ENCODE measurements around the gene SERPINB8. TPM values are rescaled to one million over a fixed set of nuclear protein-coding genes. Genes with fewer than 3 reads are reported as not detected.

Gene SERPINB8
- total RNA-seq, 1 experiment from 2014 or later = 2.0 TPM

DNA sequence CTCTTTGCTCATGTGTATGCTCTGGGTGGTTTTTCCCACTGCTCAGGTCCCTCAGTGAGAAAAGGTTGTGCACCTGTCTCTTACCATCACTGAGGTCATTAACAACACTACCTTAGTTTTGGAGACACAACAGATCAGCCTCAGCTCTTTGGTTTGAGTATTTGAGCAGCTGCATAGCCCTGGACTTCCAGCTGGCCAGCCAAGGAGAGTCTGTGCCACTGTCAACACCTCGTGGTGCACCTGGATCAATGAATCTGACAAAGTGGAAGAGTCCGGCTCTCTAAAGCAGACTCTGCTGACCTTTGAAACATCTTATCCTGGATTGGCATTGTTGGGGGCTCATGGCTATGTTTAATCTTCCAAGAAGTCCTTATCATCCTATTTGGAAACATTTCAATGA is 30.0 kb downstream of the SERPINB8 start:
- ATAC-seq = no peak
- no peak for TF ChIP-seq SIN3A (IDR thresholded peaks at IDR 0.05; ENCODE audit: borderline replicate concordance, insufficient read depth, low read depth, low read length)
- no peak for TF ChIP-seq TCF7L2 (IDR thresholded peaks at IDR 0.05; ENCODE audit: low read depth, low read length)
- no peak for TF ChIP-seq REST (IDR thresholded peaks at IDR 0.05; ENCODE audit: insufficient read depth in 1 of 2, low read depth in 2 of 2, low read length in 1 of 2)
- BruUV-seq (replicated peaks) = no TSS peak
- H3K9me3 ChIP-seq (ENCODE audit: control insufficient read depth, insufficient read depth, low read depth, low read length) = no peaks in the 10 kb centered on the region
- H3K4me1 ChIP-seq (ENCODE audit: control insufficient read depth, insufficient read depth, low read length) = no peaks in the 10 kb centered on the region
- H3K27me3 ChIP-seq (ENCODE audit: control insufficient read depth, insufficient read depth, low read length) = no peaks in the 10 kb centered on the region
- ChIA-PET CTCF (no interaction called here), POLR2A (no interaction called here)
- intact Hi-C loops (cut with micrococcal nuclease; ENCODE audit: unreplicated experiment) = no loop called here
- H3K27ac ChIP-seq (ENCODE audit: low read length) = no peak overlapping the region
- in situ Hi-C loops (cut with HindIII; ENCODE audit: low pct_unique_long_range_greater_than_20kb, low sequenced_read_pairs) = no loop called here
- no peak for DNase-seq (ENCODE audit: low read depth, low spot score)
- H3K4me3 ChIP-seq (ENCODE audit: low read depth in 2 of 2, low read length in 2 of 2) = no peak overlapping the region
- H3K36me3 ChIP-seq (ENCODE audit: control insufficient read depth, insufficient read depth, low read length) = no peaks in the 10 kb centered on the region

- no peaks in the 10 kb centered on the region for H3K27me3 ChIP-seq (ENCODE audit: control insufficient read depth, insufficient read depth, low read length)
- CTCF ChIA-PET = no interaction called here
- DNase-seq (ENCODE audit: low read depth, low spot score) = no peak
- no peaks in the 10 kb centered on the region for H3K36me3 ChIP-seq (ENCODE audit: control insufficient read depth, insufficient read depth, low read length)
- intact Hi-C loops (cut with micrococcal nuclease; ENCODE audit: unreplicated experiment) (no loop called here), in situ Hi-C loops (cut with HindIII; ENCODE audit: low pct_unique_long_range_greater_than_20kb, low sequenced_read_pairs) (no loop called here)
- no peak overlapping the region for H3K4me3 ChIP-seq (ENCODE audit: low read depth in 2 of 2, low read length in 2 of 2)
- ATAC-seq = no peak
- no TSS peak for BruUV-seq (replicated peaks)
- no peaks in the 10 kb centered on the region for H3K9me3 ChIP-seq (ENCODE audit: control insufficient read depth, insufficient read depth, low read depth, low read length)
- no peaks in the 10 kb centered on the region for H3K4me1 ChIP-seq (ENCODE audit: control insufficient read depth, insufficient read depth, low read length)
- TF ChIP-seq CTCF (IDR thresholded peaks at IDR 0.05) = no peak
- no peak for TF ChIP-seq SIN3A (IDR thresholded peaks at IDR 0.05; ENCODE audit: borderline replicate concordance, insufficient read depth, low read depth, low read length)
- no peak for TF ChIP-seq TCF7L2 (IDR thresholded peaks at IDR 0.05; ENCODE audit: low read depth, low read length)
- POLR2A ChIA-PET = no interaction called here
- H3K27ac ChIP-seq (ENCODE audit: low read length) = no peak overlapping the region
These were observed 32.7 kb downstream of the SERPINB8 start for GRCh38 chr18:64002581-64002980.

DNA sequence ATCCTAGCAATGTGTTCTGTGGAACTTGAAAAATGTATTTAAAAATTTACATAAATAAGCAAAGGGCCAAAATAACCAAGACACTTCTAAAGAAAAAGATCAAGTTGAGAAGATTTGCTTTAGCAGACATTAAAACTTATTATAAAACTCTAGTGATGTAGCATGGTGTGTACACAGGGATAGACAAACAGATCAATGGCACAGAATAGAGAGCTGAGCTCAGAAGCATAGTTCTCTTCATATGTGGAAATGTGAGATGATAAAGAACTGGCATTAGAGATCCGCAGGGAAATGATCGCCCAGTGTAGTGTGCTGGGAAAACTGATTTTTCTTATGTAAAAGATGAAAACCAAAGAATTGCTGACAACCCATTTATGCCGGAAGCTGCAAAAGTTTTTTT is 39.4 kb downstream of the SERPINB8 start:
- ATAC-seq = no peak
- Histone ChIP-seq H3K9me3 (ENCODE audit: control insufficient read depth, insufficient read depth, low read depth, low read length) (no peaks in the 10 kb centered on the region), H3K27me3 (ENCODE audit: control insufficient read depth, insufficient read depth, low read length) (no peaks in the 10 kb centered on the region), H3K36me3 (ENCODE audit: control insufficient read depth, insufficient read depth, low read length) (no peaks in the 10 kb centered on the region), H3K4me1 (ENCODE audit: control insufficient read depth, insufficient read depth, low read length) (no peaks in the 10 kb centered on the region), H3K4me3 (ENCODE audit: low read depth in 2 of 2, low read length in 2 of 2) (no peak overlapping the region), H3K27ac (ENCODE audit: low read length) (no peak overlapping the region)
- intact Hi-C loops (cut with micrococcal nuclease; ENCODE audit: unreplicated experiment) (no loop called here), in situ Hi-C loops (cut with HindIII; ENCODE audit: low pct_unique_long_range_greater_than_20kb, low sequenced_read_pairs) (no loop called here)
- ChIA-PET CTCF (no interaction called here), POLR2A (no interaction called here)
- DNase-seq (ENCODE audit: low read depth, low spot score) = no peak
- TF ChIP-seq TCF7L2 (IDR thresholded peaks at IDR 0.05; ENCODE audit: low read depth, low read length) = no peak
- no peak for TF ChIP-seq REST (IDR thresholded peaks at IDR 0.05; ENCODE audit: insufficient read depth in 1 of 2, low read depth in 2 of 2, low read length in 1 of 2)
- no peak for TF ChIP-seq CTCF (IDR thresholded peaks at IDR 0.05)
- no peak for TF ChIP-seq SIN3A (IDR thresholded peaks at IDR 0.05; ENCODE audit: borderline replicate concordance, insufficient read depth, low read depth, low read length)
- no peak for TF ChIP-seq POLR2AphosphoS5 (IDR thresholded peaks at IDR 0.05; ENCODE audit: low read depth, low read length)
- BruUV-seq (replicated peaks) = no TSS peak

Data from Panc1 (cell line).